Tibial nerve (tissue), 4 donors: ENCODE data around the gene PICK1. TPM values are rescaled to one million over a fixed set of nuclear protein-coding genes. Genes with fewer than 3 reads are reported as not detected.
A peak's percentile ranks its signal among the peaks of the same experiment; 100 is the strongest.

Source experiments
- DNase-seq, 2 donors: peaks; one replicate each; pipeline ENCODE4 v3.0.0-alpha.2; 2019; ENCODE audit warnings: low spot score in 2 of 2
- H3K27ac ChIP-seq, 4 donors: fragments of 200-600 bp; sonication (generic) in 3 of 4; one replicate each; pipeline ENCODE4 v1.5.1; 2017 to 2019; ENCODE audit warnings: mild to moderate bottlenecking in 1 of 4
- H3K27me3 ChIP-seq, 2 donors: fragments of 200-600 bp; sonication (generic) in 1 of 2; one replicate each; pipeline versions ENCODE4 v1.5.1 to v1.6.0; 2017 to 2019
- H3K36me3 ChIP-seq, 3 donors: fragments of 200-600 bp; sonication (generic); one replicate each; pipeline ENCODE4 v1.5.1; 2018 to 2019
- H3K4me1 ChIP-seq, 4 donors: fragments of 200-600 bp; sonication (generic) in 3 of 4; one replicate each; pipeline ENCODE4 v1.5.1; 2017 to 2019
- H3K4me3 ChIP-seq, 4 donors: fragments of 200-600 bp; sonication (generic) in 3 of 4; one replicate each; pipeline ENCODE4 v1.5.1; 2017 to 2019; ENCODE audit warnings: mild to moderate bottlenecking in 1 of 4, moderate library complexity in 1 of 4
- H3K9me3 ChIP-seq, 4 donors: fragments of 200-600 bp; sonication (generic) in 3 of 4; one replicate each; pipeline ENCODE4 v1.5.1; 2017 to 2019
- CTCF ChIP-seq, 5 experiments: fragments of 200-600 bp in 3 of 5; fragments of 450-650 bp in 2 of 5; sonication (generic) in 3 of 5; IDR thresholded peaks; one replicate each; pipeline ENCODE4 v1.5.1; 2016 to 2019; ENCODE audit warnings: antibody characterized with exemption in 5 of 5, mild to moderate bottlenecking in 3 of 5, moderate library complexity in 2 of 5
- EP300 ChIP-seq, 2 donors: sonication (generic); formaldehyde crosslinking; IDR thresholded peaks; one replicate each; pipeline ENCODE4 v1.6.1; 2017; ENCODE audit warnings: antibody characterized with exemption in 2 of 2, mild to moderate bottlenecking in 1 of 2
- POLR2A ChIP-seq, 2 donors: fragments of 450-650 bp; IDR thresholded peaks; one replicate each; pipeline ENCODE4 v1.6.1; 2017; ENCODE audit warnings: antibody characterized with exemption in 2 of 2, mild to moderate bottlenecking in 2 of 2, moderate library complexity in 2 of 2
- WGBS, 2 donors: methylation state at CpG; one replicate each; pipeline ENCODE4 v1.1.5; 2018; 5-methylcytosine and 5-hydroxymethylcytosine counted together
- total RNA-seq, 4 donors: library from RNA; depleted of rRNA; stranded (reverse); fragments of >200 nt; gene quantifications; one replicate each; pipeline ENCODE4 v1.1.0, GENCODE V29; 2016

The PICK1 gene
- total RNA-seq, 4 donors from 2014 or later: 32.1 to 49.8 (median 44.2) TPM

GRCh38 chr22:38072322-38073149 is 15.3 kb downstream of the PICK1 start:
- H3K9me3 ChIP-seq: no peaks in the 10 kb centered on the region
- peak overlapping the region; percentile 33 to 96 (median 56) for H3K27ac ChIP-seq
- no peak for DNase-seq
- no peak for TF ChIP-seq POLR2A (IDR thresholded peaks at IDR 0.05)
- TF ChIP-seq EP300 (IDR thresholded peaks at IDR 0.05): peak in 1 of 2 donors; percentile 59
- H3K27me3 ChIP-seq: no peaks in the 10 kb centered on the region
- no peak overlapping the region for H3K4me3 ChIP-seq
- peaks cover 0 to 60% (median 12%) of the 10 kb centered on the region in 4 donors for H3K4me1 ChIP-seq
- peaks cover 4 to 81% (median 7%) of the 10 kb centered on the region in 3 donors for H3K36me3 ChIP-seq
- 77 to 78% methylated on average over 24 to 25 of the region's 25 CpGs for WGBS, 2 donors

GRCh38 chr22:38073150-38074130 is 16.2 kb downstream of the PICK1 start:
- WGBS, 2 donors: 93% methylated on average over 28 of the region's 28 CpGs
- TF ChIP-seq POLR2A (IDR thresholded peaks at IDR 0.05) (no peak), EP300 (IDR thresholded peaks at IDR 0.05) (no peak)
- no peak for DNase-seq
- Histone ChIP-seq H3K27ac (peak overlapping the region in 2 of 4 donors; percentile 68 to 96), H3K4me3 (no peak overlapping the region), H3K9me3 (no peaks in the 10 kb centered on the region), H3K4me1 (peaks cover 0 to 53% (median 12%) of the 10 kb centered on the region in 4 donors), H3K27me3 (no peaks in the 10 kb centered on the region), H3K36me3 (peaks cover 4 to 72% (median 7%) of the 10 kb centered on the region in 3 donors)

- H3K36me3 ChIP-seq: peaks cover 4 to 62% (median 7%) of the 10 kb centered on the region in 3 donors
- no peak overlapping the region for H3K4me3 ChIP-seq
- TF ChIP-seq CTCF (IDR thresholded peaks at IDR 0.05): peak in 3 of 5 experiments; percentile 23 to 50 (median 31)
- no peak for TF ChIP-seq EP300 (IDR thresholded peaks at IDR 0.05)
- no peaks in the 10 kb centered on the region for H3K27me3 ChIP-seq
- H3K9me3 ChIP-seq: no peaks in the 10 kb centered on the region
- peaks cover 0 to 43% (median 12%) of the 10 kb centered on the region in 4 donors for H3K4me1 ChIP-seq
- no peak for DNase-seq
- peak overlapping the region in 3 of 4 donors; percentile 40 to 96 (median 66) for H3K27ac ChIP-seq
- 69 to 82% methylated on average over 25 to 44 of the region's 47 CpGs for WGBS, 2 donors
Measured at GRCh38 chr22:38074181-38075104, 17.2 kb downstream of the PICK1 start.

GRCh38 chr22:38075105-38075825 is 18.1 kb downstream of the PICK1 start:
- peaks cover 4 to 53% (median 7%) of the 10 kb centered on the region in 3 donors for H3K36me3 ChIP-seq
- no peak for DNase-seq
- H3K4me1 ChIP-seq: peaks cover 0 to 37% (median 5%) of the 10 kb centered on the region in 4 donors
- H3K9me3 ChIP-seq: no peaks in the 10 kb centered on the region
- TF ChIP-seq POLR2A (IDR thresholded peaks at IDR 0.05) (no peak), CTCF (IDR thresholded peaks at IDR 0.05) (no peak), EP300 (IDR thresholded peaks at IDR 0.05) (no peak)
- H3K27ac ChIP-seq: peak overlapping the region in 3 of 4 donors; percentile 40 to 96 (median 66)
- WGBS, 2 donors: 76 to 78% methylated on average over 24 to 31 of the region's 32 CpGs
- H3K4me3 ChIP-seq: no peak overlapping the region
- H3K27me3 ChIP-seq: peaks cover 0 to under 1% of the 10 kb centered on the region in 2 donors

- peak overlapping the region in 2 of 4 donors; percentile 66 to 96 for H3K27ac ChIP-seq
- TF ChIP-seq POLR2A (IDR thresholded peaks at IDR 0.05): no peak
- TF ChIP-seq CTCF (IDR thresholded peaks at IDR 0.05): no peak
- TF ChIP-seq EP300 (IDR thresholded peaks at IDR 0.05): no peak
- H3K27me3 ChIP-seq: peaks cover 0 to 7% of the 10 kb centered on the region in 2 donors
- 73% methylated on average over 13 of the region's 13 CpGs for WGBS, 2 donors
- peaks cover 4 to 47% (median 7%) of the 10 kb centered on the region in 3 donors for H3K36me3 ChIP-seq
- H3K4me3 ChIP-seq: no peak overlapping the region
- no peaks in the 10 kb centered on the region for H3K9me3 ChIP-seq
- no peak for DNase-seq
- peaks cover 0 to 37% (median 4%) of the 10 kb centered on the region in 4 donors for H3K4me1 ChIP-seq
Measured at GRCh38 chr22:38075961-38076360, 18.8 kb downstream of the PICK1 start.
